ENCODE measurements around the gene PLXDC2. TPM values are rescaled to one million over a fixed set of nuclear protein-coding genes. Genes with fewer than 3 reads are reported as not detected.
A peak's percentile ranks its signal among the peaks of the same experiment; 100 is the strongest.

The PLXDC2 gene
- total and polyA plus RNA-seq, 2 experiments from 2014 or later: 39.9 to 52.2 TPM

GRCh38 chr10:19964625-19965024 is 148.4 kb downstream of the PLXDC2 start:
- H2AFZ ChIP-seq: no peak overlapping the region
- 86% methylated on average over 2 of the region's 2 CpGs for WGBS (ENCODE audit: low lambda C conversion rate, missing lambda C conversion rate)
- H3K79me2 ChIP-seq: peaks cover 4% of the 10 kb centered on the region

DNA sequence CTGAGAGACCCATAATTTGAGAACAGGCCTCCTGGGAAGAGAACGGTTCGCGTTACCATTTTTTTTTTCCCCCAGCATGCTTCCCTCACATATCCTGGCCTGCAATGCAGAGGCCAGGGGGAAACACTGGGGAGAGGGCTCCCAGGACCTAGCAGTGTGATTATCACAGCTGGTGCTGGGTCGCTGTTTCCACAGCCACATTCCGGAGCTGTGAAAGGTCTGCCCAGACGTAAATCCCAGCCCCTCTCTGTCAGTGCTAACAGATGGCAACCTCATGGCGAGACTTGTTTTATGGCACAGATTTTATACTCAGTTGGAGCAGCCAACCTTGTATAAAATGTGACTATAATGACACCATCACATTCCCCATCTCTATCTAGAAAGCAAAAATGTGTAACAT is 150.5 kb downstream of the PLXDC2 start:
- H3K36me3 ChIP-seq (replicated peaks; ENCODE audit: insufficient read depth, low read depth): no peaks in the 10 kb centered on the region
- no peak for TF ChIP-seq EZH2phosphoT487 (IDR thresholded peaks at IDR 0.05; ENCODE audit: low read depth, severe bottlenecking, unreplicated experiment)
- no peak for TF ChIP-seq EZH2 (IDR thresholded peaks at IDR 0.05; ENCODE audit: borderline replicate concordance)
- no peak for TF ChIP-seq CTCF (IDR thresholded peaks at IDR 0.05; ENCODE audit: poor library complexity)
- H3K4me2 ChIP-seq: no peak overlapping the region
- no peaks in the 10 kb centered on the region for H4K20me1 ChIP-seq (ENCODE audit: insufficient read depth, poor library complexity, severe bottlenecking)
- 36% methylated on average over 7 of the region's 7 CpGs for WGBS (ENCODE audit: low lambda C conversion rate, missing lambda C conversion rate)
- H3K4me3 ChIP-seq: no peak overlapping the region
- H2AFZ ChIP-seq: no peak overlapping the region
- no peaks in the 10 kb centered on the region for H3K9me3 ChIP-seq (ENCODE audit: low read depth)
- H3K27me3 ChIP-seq: no peaks in the 10 kb centered on the region
- no peaks in the 10 kb centered on the region for H3K4me1 ChIP-seq (ENCODE audit: insufficient read depth)
- peaks cover 4% of the 10 kb centered on the region for H3K79me2 ChIP-seq
- no peaks in the 10 kb centered on the region for H3K9me2 ChIP-seq (replicated peaks; ENCODE audit: insufficient read depth)
- peak; percentile 12 for DNase-seq (ENCODE audit: low spot score)
- no peak overlapping the region for H3K27ac ChIP-seq

More at GRCh38 chr10:19964625-19965024, 148.4 kb downstream of the PLXDC2 start:
- Histone ChIP-seq H3K27ac (no peak overlapping the region), H3K9me2 (replicated peaks; ENCODE audit: insufficient read depth) (no peaks in the 10 kb centered on the region), H3K4me1 (ENCODE audit: insufficient read depth) (no peaks in the 10 kb centered on the region), H3K27me3 (no peaks in the 10 kb centered on the region), H4K20me1 (ENCODE audit: insufficient read depth, poor library complexity, severe bottlenecking) (no peaks in the 10 kb centered on the region), H3K4me3 (no peak overlapping the region), H3K9me3 (ENCODE audit: low read depth) (no peaks in the 10 kb centered on the region), H3K4me2 (no peak overlapping the region), H3K36me3 (replicated peaks; ENCODE audit: insufficient read depth, low read depth) (no peaks in the 10 kb centered on the region)
- TF ChIP-seq EZH2 (IDR thresholded peaks at IDR 0.05; ENCODE audit: borderline replicate concordance) (no peak), CTCF (IDR thresholded peaks at IDR 0.05; ENCODE audit: poor library complexity) (no peak), EZH2phosphoT487 (IDR thresholded peaks at IDR 0.05; ENCODE audit: low read depth, severe bottlenecking, unreplicated experiment) (no peak)
- no peak for DNase-seq (ENCODE audit: low spot score)

DNA sequence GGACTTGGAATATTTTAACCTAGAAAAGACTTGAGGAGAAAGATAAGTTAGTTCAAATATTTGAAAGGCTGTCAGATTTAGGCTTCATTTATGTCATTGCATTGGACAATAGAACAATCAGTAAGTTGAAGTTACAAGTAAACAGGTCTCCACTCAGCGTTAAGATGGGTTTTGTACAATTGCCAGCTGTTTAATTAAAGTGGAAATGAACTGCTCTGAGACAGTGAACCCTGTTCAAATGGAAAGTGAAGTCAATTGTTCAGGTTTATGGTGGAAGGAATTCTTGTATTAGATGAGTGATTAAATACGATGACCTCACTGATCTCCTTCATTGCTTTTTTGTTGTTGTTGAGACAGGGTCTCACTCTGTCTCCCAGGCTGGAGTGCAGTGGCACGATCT is 151.7 kb downstream of the PLXDC2 start:
- H3K79me2 ChIP-seq: peaks cover 4% of the 10 kb centered on the region
- no peak for DNase-seq (ENCODE audit: low spot score)
- TF ChIP-seq EZH2phosphoT487 (IDR thresholded peaks at IDR 0.05; ENCODE audit: low read depth, severe bottlenecking, unreplicated experiment) (no peak), CTCF (IDR thresholded peaks at IDR 0.05; ENCODE audit: poor library complexity) (no peak), EZH2 (IDR thresholded peaks at IDR 0.05; ENCODE audit: borderline replicate concordance) (no peak)
- H3K9me3 ChIP-seq (ENCODE audit: low read depth): no peaks in the 10 kb centered on the region
- H3K4me2 ChIP-seq: no peak overlapping the region
- H3K9me2 ChIP-seq (replicated peaks; ENCODE audit: insufficient read depth): no peaks in the 10 kb centered on the region
- no peaks in the 10 kb centered on the region for H3K36me3 ChIP-seq (replicated peaks; ENCODE audit: insufficient read depth, low read depth)
- H4K20me1 ChIP-seq (ENCODE audit: insufficient read depth, poor library complexity, severe bottlenecking): no peaks in the 10 kb centered on the region
- 69% methylated on average over 3 of the region's 3 CpGs for WGBS (ENCODE audit: low lambda C conversion rate, missing lambda C conversion rate)
- H3K27me3 ChIP-seq: no peaks in the 10 kb centered on the region
- no peak overlapping the region for H3K27ac ChIP-seq
- no peaks in the 10 kb centered on the region for H3K4me1 ChIP-seq (ENCODE audit: insufficient read depth)
- H2AFZ ChIP-seq: no peak overlapping the region
- no peak overlapping the region for H3K4me3 ChIP-seq

DNA sequence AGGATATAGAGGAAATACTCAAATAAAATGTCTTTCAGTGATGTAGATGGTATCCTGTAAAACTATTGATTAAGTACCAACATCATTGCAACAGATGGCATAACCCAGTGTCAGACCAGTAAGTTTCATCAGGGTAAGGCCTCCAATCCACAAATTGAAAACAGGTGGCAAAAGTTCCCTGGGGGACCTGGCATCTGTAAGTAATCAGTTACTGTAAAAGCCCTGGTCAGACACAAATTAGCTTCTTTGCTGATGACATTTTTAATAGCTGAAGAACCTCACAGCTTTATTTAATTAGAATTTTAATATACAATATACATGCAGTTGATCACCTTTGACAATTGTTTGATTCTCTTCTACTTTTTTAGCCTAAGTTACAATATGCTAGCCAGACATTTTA is 152.5 kb downstream of the PLXDC2 start:
- no peaks in the 10 kb centered on the region for H4K20me1 ChIP-seq (ENCODE audit: insufficient read depth, poor library complexity, severe bottlenecking)
- DNase-seq (ENCODE audit: low spot score): no peak
- H3K9me3 ChIP-seq (ENCODE audit: low read depth): no peaks in the 10 kb centered on the region
- H3K9me2 ChIP-seq (replicated peaks; ENCODE audit: insufficient read depth): no peaks in the 10 kb centered on the region
- no peaks in the 10 kb centered on the region for H3K4me1 ChIP-seq (ENCODE audit: insufficient read depth)
- no peaks in the 10 kb centered on the region for H3K36me3 ChIP-seq (replicated peaks; ENCODE audit: insufficient read depth, low read depth)
- no peak overlapping the region for H3K4me2 ChIP-seq
- no peaks in the 10 kb centered on the region for H3K27me3 ChIP-seq
- peaks cover 4% of the 10 kb centered on the region for H3K79me2 ChIP-seq
- no peak overlapping the region for H3K27ac ChIP-seq
- H2AFZ ChIP-seq: no peak overlapping the region
- TF ChIP-seq CTCF (IDR thresholded peaks at IDR 0.05; ENCODE audit: poor library complexity): no peak
- TF ChIP-seq EZH2 (IDR thresholded peaks at IDR 0.05; ENCODE audit: borderline replicate concordance): no peak
- TF ChIP-seq EZH2phosphoT487 (IDR thresholded peaks at IDR 0.05; ENCODE audit: low read depth, severe bottlenecking, unreplicated experiment): no peak
- H3K4me3 ChIP-seq: no peak overlapping the region

Data from hepatocyte (in vitro differentiated cells).